ENCODE measurements around the gene BDP1.
"Not testable (repeated sequence)": the region's sequence is repeated elsewhere in the genome, so short reads cannot be mapped to it uniquely, and the experiment has no call there.

BDP1 gene

GRCh38 chr5:71481441-71481840, 26.0 kb downstream of the BDP1 start:
- Mint-ChIP-seq H3K4me3 (no peak overlapping the region), H3K4me1 (no peaks in the 10 kb centered on the region), H3K9me3 (no peaks in the 10 kb centered on the region), H3K36me3 (ENCODE audit: low read depth) (peaks cover 71% of the 10 kb centered on the region), H3K27ac (no peak overlapping the region), H3K27me3 (ENCODE audit: low read depth, poor library complexity) (peaks cover 4% of the 10 kb centered on the region)
- DNase-seq = no peak
- TF ChIP-seq CTCF (IDR thresholded peaks at IDR 0.05) = no peak

GRCh38 chr5:71482132-71482531, 26.7 kb downstream of the BDP1 start:
- Mint-ChIP-seq H3K27ac (no peak overlapping the region), H3K27me3 (ENCODE audit: low read depth, poor library complexity) (peaks cover 4% of the 10 kb centered on the region), H3K4me3 (no peak overlapping the region), H3K36me3 (ENCODE audit: low read depth) (peaks cover 75% of the 10 kb centered on the region), H3K4me1 (no peaks in the 10 kb centered on the region), H3K9me3 (no peaks in the 10 kb centered on the region)
- DNase-seq = no peak
- TF ChIP-seq CTCF (IDR thresholded peaks at IDR 0.05) = no peak

- Mint-ChIP-seq H3K36me3 (ENCODE audit: low read depth) (peaks cover 73% of the 10 kb centered on the region), H3K9me3 (no peaks in the 10 kb centered on the region), H3K4me1 (no peaks in the 10 kb centered on the region), H3K4me3 (no peak overlapping the region), H3K27ac (no peak overlapping the region), H3K27me3 (ENCODE audit: low read depth, poor library complexity) (peaks cover 4% of the 10 kb centered on the region)
- TF ChIP-seq CTCF (IDR thresholded peaks at IDR 0.05) = no peak
- DNase-seq = no peak
Observed at GRCh38 chr5:71483355-71483754, 27.9 kb downstream of the BDP1 start.

GRCh38 chr5:71492817-71493615, 37.6 kb downstream of the BDP1 start:
- Mint-ChIP-seq H3K36me3 (ENCODE audit: low read depth) (peaks cover 75% of the 10 kb centered on the region), H3K4me1 (no peaks in the 10 kb centered on the region), H3K27ac (no peak overlapping the region), H3K9me3 (no peaks in the 10 kb centered on the region), H3K27me3 (ENCODE audit: low read depth, poor library complexity) (no peaks in the 10 kb centered on the region), H3K4me3 (no peak overlapping the region)
- TF ChIP-seq CTCF (IDR thresholded peaks at IDR 0.05) = no peak
- no peak for DNase-seq

- H3K36me3 Mint-ChIP-seq (ENCODE audit: low read depth) = peaks cover 81% of the 10 kb centered on the region
- not testable (repeated sequence) for H3K4me3 Mint-ChIP-seq, H3K9me3 Mint-ChIP-seq
Observed at GRCh38 chr5:71494202-71494601, 38.8 kb downstream of the BDP1 start.

GRCh38 chr5:71498756-71499155, 43.3 kb downstream of the BDP1 start:
- DNase-seq = not testable (repeated sequence)
- peaks cover 94% of the 10 kb centered on the region for H3K36me3 Mint-ChIP-seq (ENCODE audit: low read depth)

More at GRCh38 chr5:71494202-71494601, 38.8 kb downstream of the BDP1 start:
- not testable (repeated sequence) for H3K27me3 Mint-ChIP-seq (ENCODE audit: low read depth, poor library complexity); H3K4me1 Mint-ChIP-seq; H3K27ac Mint-ChIP-seq; DNase-seq

GRCh38 chr5:71503536-71503935, 48.1 kb downstream of the BDP1 start:
- Mint-ChIP-seq H3K4me3 (no peak overlapping the region), H3K27me3 (ENCODE audit: low read depth, poor library complexity) (no peaks in the 10 kb centered on the region), H3K27ac (no peak overlapping the region), H3K9me3 (no peaks in the 10 kb centered on the region), H3K4me1 (no peaks in the 10 kb centered on the region), H3K36me3 (ENCODE audit: low read depth) (peaks cover 89% of the 10 kb centered on the region)
- no peak for TF ChIP-seq CTCF (IDR thresholded peaks at IDR 0.05)
- DNase-seq = no peak

More at GRCh38 chr5:71498756-71499155, 43.3 kb downstream of the BDP1 start:
- not testable (repeated sequence) for H3K9me3 Mint-ChIP-seq; H3K4me1 Mint-ChIP-seq; H3K27me3 Mint-ChIP-seq (ENCODE audit: low read depth, poor library complexity); H3K27ac Mint-ChIP-seq; H3K4me3 Mint-ChIP-seq
